GM12878 (cell line): ENCODE measurements around the gene RPS3. TPM values are rescaled to one million over a fixed set of nuclear protein-coding genes. Genes with fewer than 3 reads are reported as not detected.
"Not testable (repeated sequence)": the region's sequence is repeated elsewhere in the genome, so short reads cannot be mapped to it uniquely, and the experiment has no call there.

ENCODE experiments used
- ATAC-seq: fragments of 200-7000 bp; cut with Tn5 transposase; 3 replicates; pipeline ENCODE4 v1.9.1; 2020; ENCODE audit warnings: mild to moderate bottlenecking, moderate library complexity
- BruUV-seq: library from RNA; stranded (reverse); fragments of 400-500 nt; replicated peaks from 2 replicates; lab custom pipeline; 2021; lab: Mats Ljungman, UMichigan
- CTCF ChIA-PET: fragments of 300-600 bp; sonication (Branson Sonifier 250); formaldehyde crosslinking; extraction: SDS; loops from one replicate; lab custom pipeline; 2021; ENCODE audit warnings: inconsistent platforms; lab: Yijun Ruan, JAX
- POLR2A ChIA-PET: fragments of 350-600 bp; formaldehyde crosslinking; extraction: SDS; loops from one replicate; lab custom pipeline; 2021; ENCODE audit warnings: inconsistent platforms; lab: Charles Lee
- RAD21 ChIA-PET: fragments of 300-600 bp; sonication (Branson Sonifier 250); formaldehyde crosslinking; loops from one replicate; lab custom pipeline; 2023; ENCODE audit warnings: antibody characterized with exemption; ENCODE audit not compliant: unreplicated experiment; lab: Charles Lee
- SMC1A ChIA-PET: fragments of 300-600 bp; sonication (Branson Sonifier 250); formaldehyde crosslinking; loops from one replicate; lab custom pipeline; 2023; ENCODE audit not compliant: unreplicated experiment, uncharacterized antibody; lab: Charles Lee
- DNase-seq: peaks from one replicate; pipeline ENCODE4 v3.0.0-alpha.2; 2011; ENCODE audit warnings: low read depth, low spot score
- FAIRE-seq: peaks from 3 replicates; lab custom pipeline; 2011; peaks lifted over from hg19 to GRCh38; lab: Jason Lieb, UNC
- H2AFZ ChIP-seq: 2 replicates; pipeline ENCODE4 v1.6.0; 2011; ENCODE audit warnings: low read depth, low read length, control low read depth; ENCODE audit not compliant: control insufficient read depth
- H3K27ac ChIP-seq: 2 replicates; pipeline ENCODE4 v1.5.1; 2011; ENCODE audit warnings: control low read depth; ENCODE audit not compliant: control insufficient read depth, insufficient read depth
- H3K27me3 ChIP-seq, 2 experiments: replicated peaks in 1 of 2; 2 replicates each; pipeline versions ENCODE4 v1.6.0 to v1.6.1; 2011; ENCODE audit warnings: low read length in 1 of 2; ENCODE audit not compliant: control insufficient read depth in 2 of 2, insufficient read depth in 2 of 2
- H3K36me3 ChIP-seq, 2 experiments: 2 replicates each; pipeline ENCODE4 v1.5.1; 2011; ENCODE audit warnings: low read length in 1 of 2; ENCODE audit not compliant: control insufficient read depth in 2 of 2, insufficient read depth in 2 of 2
- H3K4me1 ChIP-seq: 2 replicates; pipeline ENCODE4 v1.6.1; 2011; ENCODE audit warnings: mild to moderate bottlenecking, low read length, moderate library complexity, mixed read lengths; ENCODE audit not compliant: control insufficient read depth, insufficient read depth
- H3K4me2 ChIP-seq: 2 replicates; pipeline ENCODE4 v1.6.0; 2011; ENCODE audit warnings: control low read depth; ENCODE audit not compliant: control insufficient read depth, insufficient read depth
- H3K4me3 ChIP-seq: fragments of 200-600 bp; sonication (generic); 2 replicates; pipeline ENCODE4 v1.5.1; 2016
- H3K79me2 ChIP-seq: 2 replicates; pipeline ENCODE4 v1.6.0; 2011; ENCODE audit warnings: low read length; ENCODE audit not compliant: control insufficient read depth, insufficient read depth
- H3K9ac ChIP-seq: 2 replicates; pipeline ENCODE4 v1.8.0; 2011; ENCODE audit warnings: low read length, control low read depth, mixed read lengths; ENCODE audit not compliant: control insufficient read depth, insufficient read depth
- H3K9me3 ChIP-seq: replicated peaks from 3 replicates; pipeline ENCODE4 v1.5.1; 2011; ENCODE audit warnings: mild to moderate bottlenecking, low read length; ENCODE audit not compliant: control insufficient read depth, insufficient read depth
- H4K20me1 ChIP-seq: 2 replicates; pipeline ENCODE4 v1.6.0; 2011; ENCODE audit not compliant: control insufficient read depth, insufficient read depth
- CBX3 ChIP-seq: fragments of 200-600 bp; sonication (generic); IDR thresholded peaks from 2 replicates; pipeline ENCODE4 v1.6.1; 2016; ENCODE audit warnings: low read depth, borderline replicate concordance
- KAT2A ChIP-seq: conservative IDR thresholded peaks from 2 replicates; pipeline ENCODE4 v1.6.1; 2011; ENCODE audit warnings: low read depth, low read length; ENCODE audit not compliant: control insufficient read depth
- KLF5 ChIP-seq: fragments of 450-650 bp; IDR thresholded peaks from 2 replicates; pipeline ENCODE4 v1.6.1; 2014; ENCODE audit warnings: mild to moderate bottlenecking; ENCODE audit not compliant: partially characterized antibody
- MYB ChIP-seq: fragments of 150-350 bp; IDR thresholded peaks from 2 replicates; pipeline ENCODE4 v1.6.1; 2014; ENCODE audit warnings: mild to moderate bottlenecking, low read depth, low read length, borderline replicate concordance
- SREBF1 ChIP-seq: IDR thresholded peaks from 2 replicates; pipeline ENCODE4 v1.6.1; 2012; ENCODE audit warnings: mild to moderate bottlenecking, low read length
- TARDBP ChIP-seq: IDR thresholded peaks from 2 replicates; pipeline ENCODE4 v1.6.1; 2016; ENCODE audit warnings: borderline replicate concordance
- WGBS: methylation state at CpG from one replicate; pipeline ENCODE4 v1.1.6; 2016; ENCODE audit warnings: low lambda C conversion rate; ENCODE audit not compliant: insufficient replicate concordance, insufficient coverage; ENCODE audit errors: missing lambda C conversion rate; 5-methylcytosine and 5-hydroxymethylcytosine counted together
- in situ Hi-C: fragments of 300-500 bp; cut with MboI; formaldehyde crosslinking; loops from 9 replicates; pipeline ENCODE4 v1.14.3; 2018; ENCODE audit warnings: mixed read lengths
- intact Hi-C: fragments of 100-400 bp; cut with micrococcal nuclease; formaldehyde crosslinking; loops from one replicate; pipeline ENCODE4 v1.14.2; 2022; ENCODE audit not compliant: unreplicated experiment
- polyA plus RNA-seq, 11 experiments: library from polyadenylated mRNA; depleted of rRNA in 4 of 11; unstranded in 6 of 11; stranded (reverse) in 5 of 11; fragments of >200 nt; fragmentation: Nextera tagmentation in 4 of 11; fragmentation: Illumina TruSeq in 1 of 11; extraction: Ambion mirVana in 4 of 11; extraction: Trizol in 1 of 11; gene quantifications; 1 replicate in 1 of 11; 2 replicates in 10 of 11; pipeline versions ENCODE4 v1.2.1 to v1.2.3, GENCODE V29; 2011 to 2016; ENCODE audit warnings: inconsistent platforms in 2 of 11, missing spikeins in 2 of 11, low read depth in 1 of 11
- total RNA-seq, 4 experiments: library from RNA; depleted of rRNA in 3 of 4; stranded (reverse); fragments of >200 nt in 3 of 4; fragmentation: Illumina TruSeq in 1 of 4; extraction: Trizol in 1 of 4; gene quantifications; 2 replicates each; pipeline versions ENCODE4 v1.2.1 to v1.2.3, GENCODE V29; 2013 to 2021
- TF ChIP-seq, protein P1 (sequence below): fragments of 450-650 bp; IDR thresholded peaks from 2 replicates; pipeline ENCODE4 v1.6.1; 2018; ENCODE audit warnings: mild to moderate bottlenecking, low read depth, moderate library complexity; ENCODE audit not compliant: partially characterized antibody
- TF ChIP-seq, protein P2 (sequence below): IDR thresholded peaks from 2 replicates; pipeline ENCODE4 v1.6.1; 2011; ENCODE audit warnings: borderline replicate concordance, low read depth, mild to moderate bottlenecking, moderate library complexity, mixed read lengths, low read length; ENCODE audit not compliant: insufficient read depth; ENCODE audit errors: extremely low read length
- TF ChIP-seq, protein P3 (sequence below), 3 experiments: IDR thresholded peaks in 2 of 3; conservative IDR thresholded peaks in 1 of 3; 2 replicates each; pipeline ENCODE4 v1.5.1; 2011; ENCODE audit warnings: low read depth in 3 of 3, low read length in 3 of 3, mild to moderate bottlenecking in 3 of 3, control low read depth in 2 of 3, moderate library complexity in 2 of 3, inconsistent platforms in 1 of 3, mixed read lengths in 1 of 3; ENCODE audit not compliant: control insufficient read depth in 2 of 3, insufficient read depth in 1 of 3; ENCODE audit errors: extremely low read depth in 1 of 3

Gene RPS3
- total and polyA plus RNA-seq, 10 of the 15 experiments (the other 5 are each of a cell fraction or from before 2014, with no cell fraction given): 2,127 to 9,556 (median 4,327) TPM

DNA sequence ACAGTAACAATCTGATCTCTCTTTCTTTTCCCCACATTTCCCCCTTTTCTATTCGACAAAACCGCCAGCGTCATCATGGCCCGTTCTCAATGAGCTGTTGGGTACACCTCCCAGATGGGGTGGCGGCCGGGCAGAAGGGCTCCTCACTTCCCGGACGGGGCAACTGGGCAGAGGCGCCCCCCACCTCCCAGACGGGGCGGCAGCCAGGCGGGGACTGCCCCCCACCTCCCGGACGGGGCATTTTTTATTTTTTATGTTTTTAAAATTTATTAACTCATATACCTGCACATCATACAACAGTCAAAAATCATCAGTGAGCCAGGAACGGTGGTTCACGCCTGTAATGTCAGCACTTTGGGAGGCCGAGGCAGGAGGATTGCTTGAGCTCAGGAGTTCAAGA lies 20.5 kb upstream of the RPS3 start:
- H3K9ac ChIP-seq, H4K20me1 ChIP-seq, ATAC-seq, BruUV-seq, H2AFZ ChIP-seq, H3K9me3 ChIP-seq, H3K4me1 ChIP-seq, RAD21 ChIA-PET, FAIRE-seq, H3K36me3 ChIP-seq, H3K27ac ChIP-seq, H3K27me3 ChIP-seq, H3K4me2 ChIP-seq, H3K4me3 ChIP-seq, in situ Hi-C loops, DNase-seq, intact Hi-C loops, H3K79me2 ChIP-seq: not testable (repeated sequence)
- POLR2A ChIA-PET: interaction anchor here (1.2 kb wide), 1 partner anchor 53 kb away, joined by 4 read pairs; no protein-coding TSS in a partner anchor
- CTCF ChIA-PET: interaction anchor here (0.7 to 17.1 kb wide), 3 partner anchors 17 to 101 kb away, joined by 4 to 406 read pairs (median 5); no protein-coding TSS in a partner anchor
- WGBS: 63% methylated on average over 17 of the region's 17 CpGs
- SMC1A ChIA-PET: interaction anchor here (0.6 to 8.3 kb wide), 2 partner anchors 98 to 240 kb away, joined by 3 to 89 read pairs; no protein-coding TSS in a partner anchor

DNA sequence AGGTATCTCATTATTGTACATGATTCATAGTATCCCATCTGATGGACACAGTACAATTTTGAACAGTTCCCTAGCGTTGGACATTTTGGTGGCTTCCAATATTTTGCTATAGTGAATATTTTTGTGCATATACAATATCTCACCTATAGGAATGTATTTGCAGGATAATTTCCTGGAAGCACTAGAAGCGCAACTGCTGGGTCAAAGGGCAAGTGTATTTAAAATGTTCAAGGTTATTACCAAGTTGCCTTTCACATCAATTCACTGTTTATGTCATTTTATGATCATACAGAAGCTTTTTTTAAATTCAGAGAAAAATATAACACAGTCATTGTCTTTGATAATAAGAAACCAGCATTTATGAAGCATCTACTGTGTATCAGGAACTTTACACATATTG lies 19.1 kb upstream of the RPS3 start:
- no peaks in the 10 kb centered on the region for H3K9me3 ChIP-seq
- H3K4me3 ChIP-seq: no peak overlapping the region
- FAIRE-seq (no peak), ATAC-seq (no peak), DNase-seq (no peak)
- no peak overlapping the region for H3K27ac ChIP-seq
- H3K9ac ChIP-seq: no peak overlapping the region
- in situ Hi-C loops: loop anchor here (5.0 kb wide), 2 partner anchors 53 to 103 kb away; no protein-coding TSS in a partner anchor
- H4K20me1 ChIP-seq: no peaks in the 10 kb centered on the region
- H3K4me2 ChIP-seq: no peak overlapping the region
- 33% methylated on average over 2 of the region's 2 CpGs for WGBS
- no peak overlapping the region; the same call in 1 of the 2 replicates for H2AFZ ChIP-seq
- CTCF ChIA-PET: interaction anchor here (0.6 to 17.1 kb wide), 8 partner anchors 11 to 131 kb away, joined by 3 to 406 read pairs (median 4); no protein-coding TSS in a partner anchor
- H3K27me3 ChIP-seq: no peaks in the 10 kb centered on the region; a peak in 1 of 4 replicates
- POLR2A ChIA-PET: interaction anchor here (1.2 kb wide), 1 partner anchor 28 kb away, joined by 3 read pairs; no protein-coding TSS in a partner anchor
- H3K4me1 ChIP-seq: no peaks in the 10 kb centered on the region; the same call in 1 of the 2 replicates
- H3K36me3 ChIP-seq: no peaks in the 10 kb centered on the region
- SMC1A ChIA-PET: interaction anchor here (0.6 to 8.3 kb wide), 4 partner anchors 40 to 295 kb away, joined by 3 to 89 read pairs (median 10); no protein-coding TSS in a partner anchor
- no peaks in the 10 kb centered on the region for H3K79me2 ChIP-seq
- BruUV-seq: no TSS peak
- RAD21 ChIA-PET: interaction anchor here (1.0 to 9.8 kb wide), 3 partner anchors 41 to 102 kb away, joined by 4 to 118 read pairs (median 6); no protein-coding TSS in a partner anchor
- intact Hi-C loops: no loop called here
- no peak for TF ChIP-seq SREBF1
- TF ChIP-seq CBX3: no peak
- TF ChIP-seq, protein P1, sequence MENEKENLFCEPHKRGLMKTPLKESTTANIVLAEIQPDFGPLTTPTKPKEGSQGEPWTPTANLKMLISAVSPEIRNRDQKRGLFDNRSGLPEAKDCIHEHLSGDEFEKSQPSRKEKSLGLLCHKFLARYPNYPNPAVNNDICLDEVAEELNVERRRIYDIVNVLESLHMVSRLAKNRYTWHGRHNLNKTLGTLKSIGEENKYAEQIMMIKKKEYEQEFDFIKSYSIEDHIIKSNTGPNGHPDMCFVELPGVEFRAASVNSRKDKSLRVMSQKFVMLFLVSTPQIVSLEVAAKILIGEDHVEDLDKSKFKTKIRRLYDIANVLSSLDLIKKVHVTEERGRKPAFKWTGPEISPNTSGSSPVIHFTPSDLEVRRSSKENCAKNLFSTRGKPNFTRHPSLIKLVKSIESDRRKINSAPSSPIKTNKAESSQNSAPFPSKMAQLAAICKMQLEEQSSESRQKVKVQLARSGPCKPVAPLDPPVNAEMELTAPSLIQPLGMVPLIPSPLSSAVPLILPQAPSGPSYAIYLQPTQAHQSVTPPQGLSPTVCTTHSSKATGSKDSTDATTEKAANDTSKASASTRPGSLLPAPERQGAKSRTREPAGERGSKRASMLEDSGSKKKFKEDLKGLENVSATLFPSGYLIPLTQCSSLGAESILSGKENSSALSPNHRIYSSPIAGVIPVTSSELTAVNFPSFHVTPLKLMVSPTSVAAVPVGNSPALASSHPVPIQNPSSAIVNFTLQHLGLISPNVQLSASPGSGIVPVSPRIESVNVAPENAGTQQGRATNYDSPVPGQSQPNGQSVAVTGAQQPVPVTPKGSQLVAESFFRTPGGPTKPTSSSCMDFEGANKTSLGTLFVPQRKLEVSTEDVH: no peak
- no peak for TF ChIP-seq TARDBP
- TF ChIP-seq KAT2A: no peak
- no peak for TF ChIP-seq KLF5
- TF ChIP-seq, protein P2, sequence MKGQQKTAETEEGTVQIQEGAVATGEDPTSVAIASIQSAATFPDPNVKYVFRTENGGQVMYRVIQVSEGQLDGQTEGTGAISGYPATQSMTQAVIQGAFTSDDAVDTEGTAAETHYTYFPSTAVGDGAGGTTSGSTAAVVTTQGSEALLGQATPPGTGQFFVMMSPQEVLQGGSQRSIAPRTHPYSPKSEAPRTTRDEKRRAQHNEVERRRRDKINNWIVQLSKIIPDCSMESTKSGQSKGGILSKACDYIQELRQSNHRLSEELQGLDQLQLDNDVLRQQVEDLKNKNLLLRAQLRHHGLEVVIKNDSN: no peak
- no peak for TF ChIP-seq MYB
- TF ChIP-seq, protein P3, sequence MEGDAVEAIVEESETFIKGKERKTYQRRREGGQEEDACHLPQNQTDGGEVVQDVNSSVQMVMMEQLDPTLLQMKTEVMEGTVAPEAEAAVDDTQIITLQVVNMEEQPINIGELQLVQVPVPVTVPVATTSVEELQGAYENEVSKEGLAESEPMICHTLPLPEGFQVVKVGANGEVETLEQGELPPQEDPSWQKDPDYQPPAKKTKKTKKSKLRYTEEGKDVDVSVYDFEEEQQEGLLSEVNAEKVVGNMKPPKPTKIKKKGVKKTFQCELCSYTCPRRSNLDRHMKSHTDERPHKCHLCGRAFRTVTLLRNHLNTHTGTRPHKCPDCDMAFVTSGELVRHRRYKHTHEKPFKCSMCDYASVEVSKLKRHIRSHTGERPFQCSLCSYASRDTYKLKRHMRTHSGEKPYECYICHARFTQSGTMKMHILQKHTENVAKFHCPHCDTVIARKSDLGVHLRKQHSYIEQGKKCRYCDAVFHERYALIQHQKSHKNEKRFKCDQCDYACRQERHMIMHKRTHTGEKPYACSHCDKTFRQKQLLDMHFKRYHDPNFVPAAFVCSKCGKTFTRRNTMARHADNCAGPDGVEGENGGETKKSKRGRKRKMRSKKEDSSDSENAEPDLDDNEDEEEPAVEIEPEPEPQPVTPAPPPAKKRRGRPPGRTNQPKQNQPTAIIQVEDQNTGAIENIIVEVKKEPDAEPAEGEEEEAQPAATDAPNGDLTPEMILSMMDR (IDR thresholded peaks at IDR 0.05 in 2 of 3, conservative IDR thresholded peaks at IDR 0.05 in 1 of 3; ENCODE audit: control insufficient read depth in 2 of 3, extremely low read depth in 1 of 3, insufficient read depth in 1 of 3, low read depth in 3 of 3, low read length in 3 of 3): no peak
